Measurements from ENCODE around the gene STIP1. TPM values are rescaled to one million over a fixed set of nuclear protein-coding genes. Genes with fewer than 3 reads are reported as not detected.

Gene STIP1
- polyA plus RNA-seq (2011; rRNA removed): 139 and 150 TPM in 2 replicates
- polyA minus RNA-seq (2011; rRNA and poly(A)+ RNA removed): 197 and 349 TPM in 2 replicates

DNA sequence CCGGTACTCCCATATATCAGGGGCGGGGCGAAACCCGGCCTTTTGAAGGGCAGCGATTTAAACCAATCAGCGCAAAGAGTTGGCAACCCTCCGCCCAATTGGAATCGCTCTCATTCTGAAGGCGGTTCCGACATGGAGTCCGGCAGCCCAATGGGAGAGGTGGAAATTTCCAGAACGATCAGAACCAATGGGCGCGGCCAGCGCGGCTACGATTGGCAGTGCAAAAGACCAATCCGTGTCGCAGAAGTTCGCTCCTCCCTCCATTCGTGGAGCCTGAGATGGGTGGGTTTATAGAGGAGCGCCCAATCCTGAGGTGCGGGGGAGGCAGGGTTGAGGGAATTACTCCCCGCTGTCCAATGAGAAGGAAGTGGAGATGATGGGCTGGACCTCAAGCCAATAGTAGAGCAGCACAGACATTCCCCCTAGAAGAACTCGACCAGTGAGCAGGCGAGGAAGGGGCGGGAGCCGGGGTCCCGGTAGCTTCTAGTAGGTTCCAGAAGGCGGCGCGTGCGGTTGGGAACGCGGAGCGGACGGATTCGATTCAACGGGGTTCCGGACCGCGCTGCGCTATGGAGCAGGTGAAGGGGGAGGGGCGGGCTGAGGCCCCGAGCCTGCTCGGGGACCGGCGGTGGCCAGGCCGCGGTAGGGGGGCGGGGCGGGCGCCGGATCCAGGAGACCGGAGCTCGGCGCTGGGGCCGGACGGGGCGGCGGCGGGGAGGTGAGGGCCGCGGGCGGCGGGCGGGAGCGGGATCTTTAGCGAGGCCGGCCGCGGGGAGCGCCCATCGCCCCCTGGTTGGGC, at the start of gene STIP1:
Gene STIP1 (plus strand): TSS at position 479 of the 799 bp plus-strand sequence. CDS start 91 bp downstream, at position 570.
- peak; percentile 100 for DNase-seq (ENCODE audit: low read depth)
- POLR2A ChIA-PET: interaction anchor here (0.6 to 1.1 kb wide), 3 partner anchors 58 to 195 kb away, joined by 3 to 5 read pairs (median 3); no protein-coding TSS in a partner anchor
- Histone ChIP-seq H3K4me3 (ENCODE audit: low read depth, low read length) (peak within 1 kb of the TSS; percentile 60), H3K36me3 (ENCODE audit: control insufficient read depth, insufficient read depth, low read length) (peaks cover 2% of the 10 kb centered on the region), H3K27me3 (ENCODE audit: control insufficient read depth, insufficient read depth, low read length) (no peaks in the 10 kb centered on the region)
- TF ChIP-seq CTCF (IDR thresholded peaks at IDR 0.05; ENCODE audit: insufficient read depth, low read depth, low read length): peak; percentile 68
- CTCF ChIA-PET: interaction anchor here (0.6 to 3.1 kb wide), 12 partner anchors 10 to 1708 kb away, joined by 3 to 19 read pairs (median 3); partner anchors contain the start of gene ESRRA

DNA sequence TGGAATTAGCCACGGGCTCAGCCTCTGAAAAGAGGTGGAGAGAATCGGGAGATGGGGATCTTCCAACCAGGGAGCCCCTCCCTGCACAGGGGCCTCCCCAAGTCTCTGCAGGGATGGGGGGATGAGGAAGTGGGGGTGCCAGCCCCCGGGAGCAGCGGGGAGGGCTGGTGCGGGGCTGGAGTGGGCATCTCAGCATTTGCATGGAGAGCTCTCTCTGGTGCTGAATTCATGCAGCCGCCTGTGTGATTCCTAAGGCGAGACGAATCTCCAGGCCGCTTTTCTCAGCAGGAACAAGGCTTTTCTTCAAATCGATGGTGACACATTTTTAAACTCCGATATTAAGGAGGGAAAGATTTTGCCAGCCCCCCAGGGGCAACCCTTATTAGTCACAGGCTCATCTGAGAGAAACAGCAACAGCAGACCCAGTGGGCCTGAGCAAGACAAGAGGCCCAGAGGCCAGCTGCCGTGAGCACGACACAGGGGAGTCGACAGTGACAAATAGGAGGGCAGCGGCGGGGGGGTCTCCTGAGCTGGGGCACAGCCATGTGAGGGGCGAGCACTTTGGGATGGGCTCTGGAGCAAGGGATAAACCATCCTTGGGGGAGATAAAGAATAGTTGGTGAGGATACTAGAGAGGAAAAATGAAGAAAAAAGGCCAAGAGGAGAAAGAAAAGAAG, 49.1 kb upstream of the STIP1 start:
- no peak for TF ChIP-seq CTCF (IDR thresholded peaks at IDR 0.05; ENCODE audit: insufficient read depth, low read depth, low read length)
- POLR2A ChIA-PET: no interaction called here
- CTCF ChIA-PET: interaction anchor here (0.6 to 2.0 kb wide), 6 partner anchors 8 to 136 kb away, joined by 3 to 6 read pairs (median 4); no protein-coding TSS in a partner anchor

GRCh38 chr11:64138398-64138797, 47.6 kb upstream of the STIP1 start:
- POLR2A ChIA-PET: no interaction called here

More for the DNA sequence above, 49.1 kb upstream of the STIP1 start:
- Histone ChIP-seq H3K27me3 (ENCODE audit: control insufficient read depth, insufficient read depth, low read length) (no peaks in the 10 kb centered on the region), H3K36me3 (ENCODE audit: control insufficient read depth, insufficient read depth, low read length) (no peaks in the 10 kb centered on the region), H3K4me3 (ENCODE audit: low read depth, low read length) (no peak overlapping the region)
- no peak for DNase-seq (ENCODE audit: low read depth)

GRCh38 chr11:64139049-64139448, 46.9 kb upstream of the STIP1 start:
- DNase-seq (ENCODE audit: low read depth): no peak
- CTCF ChIA-PET: interaction anchor here (1.2 kb wide), 1 partner anchor 139 kb away, joined by 5 read pairs; no protein-coding TSS in a partner anchor
- Histone ChIP-seq H3K27me3 (ENCODE audit: control insufficient read depth, insufficient read depth, low read length) (no peaks in the 10 kb centered on the region), H3K4me3 (ENCODE audit: low read depth, low read length) (no peak overlapping the region), H3K36me3 (ENCODE audit: control insufficient read depth, insufficient read depth, low read length) (no peaks in the 10 kb centered on the region)
- POLR2A ChIA-PET: no interaction called here
- TF ChIP-seq CTCF (IDR thresholded peaks at IDR 0.05; ENCODE audit: insufficient read depth, low read depth, low read length): no peak

More at GRCh38 chr11:64138398-64138797, 47.6 kb upstream of the STIP1 start:
- Histone ChIP-seq H3K36me3 (ENCODE audit: control insufficient read depth, insufficient read depth, low read length) (no peaks in the 10 kb centered on the region), H3K27me3 (ENCODE audit: control insufficient read depth, insufficient read depth, low read length) (no peaks in the 10 kb centered on the region), H3K4me3 (ENCODE audit: low read depth, low read length) (no peak overlapping the region)
- CTCF ChIA-PET: interaction anchor here (1.2 kb wide), 1 partner anchor 139 kb away, joined by 5 read pairs; no protein-coding TSS in a partner anchor
- DNase-seq (ENCODE audit: low read depth): no peak
- no peak for TF ChIP-seq CTCF (IDR thresholded peaks at IDR 0.05; ENCODE audit: insufficient read depth, low read depth, low read length)

DNA sequence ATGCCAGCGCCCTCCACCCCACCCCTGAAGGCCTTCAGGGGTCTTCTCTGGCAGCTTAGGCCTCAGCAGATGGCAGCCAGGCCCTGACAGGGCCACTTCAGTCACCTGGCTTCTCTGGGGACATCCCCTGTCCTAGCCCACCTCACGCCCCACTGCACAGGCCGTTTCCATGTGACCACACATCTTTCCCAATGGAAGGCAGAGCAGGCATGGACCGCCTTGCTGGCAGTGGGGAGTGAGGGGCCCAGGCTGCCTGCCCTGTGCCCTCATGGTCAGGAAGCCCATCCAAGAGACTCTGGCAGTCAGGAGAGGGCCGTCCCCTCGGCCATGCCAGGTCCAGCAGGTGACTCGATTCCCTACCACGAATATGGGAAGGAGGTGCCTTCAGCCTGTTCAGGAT, 45.9 kb upstream of the STIP1 start:
- Histone ChIP-seq H3K36me3 (ENCODE audit: control insufficient read depth, insufficient read depth, low read length) (no peaks in the 10 kb centered on the region), H3K27me3 (ENCODE audit: control insufficient read depth, insufficient read depth, low read length) (no peaks in the 10 kb centered on the region), H3K4me3 (ENCODE audit: low read depth, low read length) (no peak overlapping the region)
- no peak for TF ChIP-seq CTCF (IDR thresholded peaks at IDR 0.05; ENCODE audit: insufficient read depth, low read depth, low read length)
- ChIA-PET CTCF (interaction anchor here (4.2 kb wide), 1 partner anchor 139 kb away, joined by 23 read pairs; no protein-coding TSS in a partner anchor), POLR2A (no interaction called here)
- DNase-seq (ENCODE audit: low read depth): no peak
